Stimulated activated CD4-positive, alpha-beta T cell treated with anti-CD3 and anti-CD28 coated beads, Interleukin-4, amount 100 ng/mL, for 24 hours (primary cell): Measurements from ENCODE around the gene BRINP3.

Experiments used
- DNase-seq: peaks from one replicate; pipeline ENCODE4 v3.0.0-alpha.2; 2020

BRINP3 gene

DNA sequence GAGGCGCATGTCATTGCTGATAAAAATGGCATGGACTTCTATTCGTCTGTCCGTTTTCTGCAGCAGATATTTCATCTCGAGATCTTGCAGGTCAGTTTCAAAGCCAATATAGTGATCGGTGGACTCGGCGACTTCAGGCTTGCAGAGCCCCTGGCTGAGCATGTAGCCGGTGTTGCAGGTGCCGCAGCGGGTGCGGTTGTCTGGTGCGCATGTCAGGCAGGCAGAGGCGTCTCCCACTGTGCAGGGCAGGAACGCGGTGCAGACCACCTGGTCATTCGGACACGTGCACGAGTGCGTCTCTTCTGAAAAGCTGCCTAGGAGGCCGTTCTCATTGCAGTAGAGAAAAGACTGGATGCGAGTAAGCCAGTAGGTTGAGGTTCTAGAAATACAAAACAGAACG lies 378.9 kb downstream of the BRINP3 start:
- DNase-seq: no peak

GRCh38 chr1:190098107-190098506 lies 379.6 kb downstream of the BRINP3 start:
- no peak for DNase-seq

DNA sequence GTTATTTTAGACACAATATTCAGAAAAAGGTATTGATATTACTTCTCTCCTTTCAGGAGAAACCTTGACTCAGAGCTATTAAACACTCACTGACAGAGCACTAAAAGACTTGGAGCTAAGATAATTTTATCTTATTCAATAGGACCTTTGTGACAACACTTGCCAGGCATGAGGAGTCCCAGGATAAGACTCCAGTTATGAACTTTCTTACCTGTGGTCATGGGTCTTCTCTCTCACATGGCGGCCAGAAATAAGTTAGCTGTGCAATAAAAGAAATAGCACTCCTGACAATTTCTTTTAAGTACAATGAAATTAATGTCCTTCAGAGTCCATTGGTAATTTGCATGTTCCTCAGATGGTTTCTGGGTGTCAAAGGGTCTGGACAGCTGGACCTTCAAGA lies 382.1 kb downstream of the BRINP3 start:
- no peak for DNase-seq

GRCh38 chr1:190084552-190084951 lies 393.1 kb downstream of the BRINP3 start:
- no peak for DNase-seq

GRCh38 chr1:190068304-190068703 lies 409.4 kb downstream of the BRINP3 start:
- no peak for DNase-seq

GRCh38 chr1:190067592-190067991 lies 410.1 kb downstream of the BRINP3 start:
- no peak for DNase-seq

GRCh38 chr1:190066011-190066410 lies 411.7 kb downstream of the BRINP3 start:
- no peak for DNase-seq

DNA sequence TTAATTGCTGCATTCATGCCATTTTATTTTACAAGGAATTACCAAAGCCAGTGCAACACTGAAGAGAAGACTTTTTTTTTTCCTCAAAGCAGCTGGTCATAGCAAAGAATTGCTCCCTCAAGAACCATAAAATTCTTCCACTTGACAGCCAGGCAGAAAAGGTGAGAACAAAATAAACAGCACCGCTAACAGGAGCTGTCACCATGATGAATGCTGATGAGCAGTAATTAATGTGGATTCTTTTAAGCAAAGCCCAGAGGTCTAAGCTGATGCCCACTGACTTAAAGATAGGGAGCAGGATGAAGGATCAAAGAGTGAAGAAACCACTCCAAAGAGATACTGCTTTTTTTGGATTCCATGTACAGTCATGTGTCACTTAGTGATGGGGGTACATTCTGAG lies 428.4 kb downstream of the BRINP3 start:
- no peak for DNase-seq
